Endothelial cell of umbilical vein (primary cell): ENCODE results near the gene UBE2E2. TPM values are rescaled to one million over a fixed set of nuclear protein-coding genes. Genes with fewer than 3 reads are reported as not detected.

ENCODE experiments used
- BruUV-seq: library from RNA; stranded (reverse); fragments of 400-500 nt; replicated peaks from 2 replicates; lab custom pipeline; 2021; lab: Mats Ljungman, UMichigan
- CTCF ChIA-PET: fragments of 300-600, 350-600 bp; sonication (Branson Sonifier 250); formaldehyde crosslinking; loops from one replicate; lab custom pipeline; 2021; ENCODE audit warnings: antibody characterized with exemption, inconsistent platforms; lab: Charles Lee
- POLR2A ChIA-PET: fragments of 300-600, 350-600 bp; sonication (Branson Sonifier 250); formaldehyde crosslinking; loops from one replicate; lab custom pipeline; 2021; ENCODE audit warnings: antibody characterized with exemption, inconsistent platforms; lab: Charles Lee
- DNase-seq: peaks from one replicate; pipeline ENCODE4 v3.0.0-alpha.2; 2011; ENCODE audit warnings: low read depth, low spot score
- FAIRE-seq: peaks from 2 replicates; lab custom pipeline; 2011; peaks lifted over from hg19 to GRCh38; lab: Jason Lieb, UNC
- H2AFZ ChIP-seq: 2 replicates; pipeline ENCODE4 v1.6.0; 2012; ENCODE audit warnings: low read depth, low read length, control low read depth, inconsistent platforms
- H3K27ac ChIP-seq: 2 replicates; pipeline ENCODE4 v1.5.1; 2011; ENCODE audit warnings: low read depth, mild to moderate bottlenecking, control low read depth, low read length, moderate library complexity; ENCODE audit not compliant: insufficient read depth
- H3K27me3 ChIP-seq, 2 experiments: 2 replicates each; pipeline versions ENCODE4 v1.6.0 to v1.6.1; 2011; ENCODE audit warnings: low read length in 2 of 2, mixed read lengths in 1 of 2; ENCODE audit not compliant: control insufficient read depth in 2 of 2, insufficient read depth in 2 of 2
- H3K36me3 ChIP-seq, 2 experiments: 2 replicates in 1 of 2; 3 replicates in 1 of 2; pipeline ENCODE4 v1.5.1; 2011; ENCODE audit warnings: low read length in 2 of 2, mild to moderate bottlenecking in 1 of 2, moderate library complexity in 1 of 2; ENCODE audit not compliant: control insufficient read depth in 2 of 2, insufficient read depth in 2 of 2; ENCODE audit errors: extremely low read depth in 1 of 2
- H3K4me1 ChIP-seq: 3 replicates; pipeline ENCODE4 v1.5.1; 2011; ENCODE audit warnings: mild to moderate bottlenecking, low read length; ENCODE audit not compliant: control insufficient read depth, insufficient read depth; ENCODE audit errors: extremely low read depth
- H3K4me2 ChIP-seq: 2 replicates; pipeline ENCODE4 v1.6.1; 2011; ENCODE audit warnings: low read length, control low read depth, mixed read lengths; ENCODE audit not compliant: insufficient read depth
- H3K4me3 ChIP-seq, 3 experiments: fragments of 200-600 bp in 1 of 3; sonication (generic), shearing (Covaris generic) in 1 of 3; replicated peaks in 1 of 3; 2 replicates each; pipeline ENCODE4 v1.5.1; 2011 to 2016; ENCODE audit warnings: control low read depth in 3 of 3, low read length in 3 of 3, mild to moderate bottlenecking in 2 of 3, inconsistent platforms in 1 of 3, low read depth in 1 of 3, moderate library complexity in 1 of 3; ENCODE audit not compliant: insufficient read depth in 1 of 3
- H3K79me2 ChIP-seq: 2 replicates; pipeline ENCODE4 v1.6.0; 2012; ENCODE audit warnings: low read length, inconsistent platforms; ENCODE audit not compliant: control insufficient read depth, insufficient read depth
- H3K9ac ChIP-seq: replicated peaks from 2 replicates; pipeline ENCODE3; 2011; ENCODE audit warnings: low read length, control low read depth; ENCODE audit not compliant: insufficient read depth; ENCODE audit errors: extremely low read depth
- H3K9me1 ChIP-seq: replicated peaks from 3 replicates; pipeline ENCODE4 v1.6.0; 2011; ENCODE audit warnings: mild to moderate bottlenecking, low read length; ENCODE audit not compliant: control insufficient read depth, insufficient read depth; ENCODE audit errors: extremely low read depth
- H3K9me3 ChIP-seq: replicated peaks from 2 replicates; pipeline ENCODE4 v1.5.1; 2012; ENCODE audit warnings: low read length, inconsistent platforms; ENCODE audit not compliant: control insufficient read depth, insufficient read depth
- H4K20me1 ChIP-seq: replicated peaks from 2 replicates; pipeline ENCODE3; 2011; ENCODE audit warnings: mild to moderate bottlenecking, low read length; ENCODE audit not compliant: control insufficient read depth, insufficient read depth; ENCODE audit errors: extremely low read depth
- CTCF ChIP-seq, 2 donors: IDR thresholded peaks; 1 replicate in 1 of 2; 2 replicates in 1 of 2; pipeline ENCODE4 v1.5.1; 2011; ENCODE audit warnings: low read length in 2 of 2, mild to moderate bottlenecking in 2 of 2, moderate library complexity in 2 of 2, control low read depth in 1 of 2, inconsistent platforms in 1 of 2, low read depth in 1 of 2; ENCODE audit not compliant: insufficient read depth in 1 of 2; ENCODE audit errors: extremely low read depth in 1 of 2
- FOS ChIP-seq: IDR thresholded peaks from 2 replicates; pipeline ENCODE4 v1.6.1; 2011; ENCODE audit warnings: mild to moderate bottlenecking, low read length, moderate library complexity, borderline replicate concordance; ENCODE audit not compliant: insufficient read depth
- GATA2 ChIP-seq: IDR thresholded peaks from 2 replicates; pipeline ENCODE4 v1.7.0; 2011; ENCODE audit warnings: low read depth, mild to moderate bottlenecking, moderate library complexity, mixed read lengths, low read length; ENCODE audit not compliant: insufficient read length, insufficient read depth
- JUN ChIP-seq: IDR thresholded peaks from 2 replicates; pipeline ENCODE4 v1.6.1; 2011; ENCODE audit warnings: borderline replicate concordance, low read depth; ENCODE audit not compliant: insufficient read length, insufficient read depth
- MAX ChIP-seq: IDR thresholded peaks from 2 replicates; pipeline ENCODE4 v1.6.1; 2011; ENCODE audit not compliant: insufficient read depth, insufficient read length
- MYC ChIP-seq: IDR thresholded peaks from one replicate; pipeline ENCODE4 v1.6.1; 2011; ENCODE audit warnings: mild to moderate bottlenecking, low read depth, low read length
- POLR2A ChIP-seq: IDR thresholded peaks from 2 replicates; pipeline ENCODE4 v1.6.1; 2012; ENCODE audit warnings: low read depth, mild to moderate bottlenecking, control low read depth, low read length
- POLR2AphosphoS5 ChIP-seq: IDR thresholded peaks from 2 replicates; pipeline ENCODE4 v1.6.1; 2012; ENCODE audit warnings: low read depth, mild to moderate bottlenecking, control low read depth, low read length, moderate library complexity; ENCODE audit not compliant: insufficient read depth
- dilution Hi-C: fragments of 300-500 bp; cut with MboI; formaldehyde crosslinking; loops from one replicate; pipeline ENCODE4 v1.15.0; 2019; ENCODE audit warnings: low sequenced_read_pairs; ENCODE audit not compliant: extremely low pct_ligation_motif_present
- intact Hi-C: fragments of 100-400 bp; cut with micrococcal nuclease; formaldehyde crosslinking; loops from one replicate; pipeline ENCODE4 v1.10.0; 2022
- polyA plus RNA-seq, 4 experiments: library from polyadenylated mRNA; depleted of rRNA in 3 of 4; stranded (reverse) in 3 of 4; unstranded in 1 of 4; fragments of >200 nt; gene quantifications; 2 replicates each; pipeline versions ENCODE4 v1.2.1 to v1.2.3, GENCODE V29; 2011 to 2012; ENCODE audit warnings: missing spikeins in 1 of 4
- total RNA-seq: library from RNA; stranded (reverse); gene quantifications from 2 replicates; pipeline ENCODE4 v1.2.3, GENCODE V29; 2021

The UBE2E2 gene
- total and polyA plus RNA-seq, 2 donors (not counting 3 experiments of a cell fraction or from before 2014, with no cell fraction given): 37.0 to 45.4 TPM

GRCh38 chr3:23575697-23576096 is 372.6 kb downstream of the UBE2E2 start:
- intact Hi-C loops: no loop called here
- Histone ChIP-seq H3K27ac (no peak overlapping the region), H2AFZ (no peak overlapping the region), H3K9me3 (no peaks in the 10 kb centered on the region), H3K36me3 (no peaks in the 10 kb centered on the region), H3K79me2 (no peaks in the 10 kb centered on the region), H4K20me1 (no peaks in the 10 kb centered on the region), H3K9ac (no peak overlapping the region), H3K4me3 (no peak overlapping the region), H3K9me1 (no peaks in the 10 kb centered on the region), H3K4me2 (no peak overlapping the region), H3K4me1 (no peaks in the 10 kb centered on the region), H3K27me3 (no peaks in the 10 kb centered on the region)
- CTCF ChIA-PET: no interaction called here
- POLR2A ChIA-PET: no interaction called here
- FAIRE-seq: no peak
- BruUV-seq: no TSS peak
- TF ChIP-seq CTCF (IDR thresholded peaks at IDR 0.05; ENCODE audit: extremely low read depth in 1 of 2, insufficient read depth in 1 of 2, low read depth in 1 of 2, low read length in 2 of 2) (no peak), JUN (no peak), GATA2 (no peak), POLR2AphosphoS5 (no peak), MYC (no peak), POLR2A (no peak), FOS (no peak), MAX (no peak)
- dilution Hi-C loops: no loop called here
- DNase-seq: no peak
